Prostate gland (tissue), 2 donors: ENCODE measurements around the gene MRPS24. TPM values are rescaled to one million over a fixed set of nuclear protein-coding genes. Genes with fewer than 3 reads are reported as not detected.
A peak's percentile ranks its signal among the peaks of the same experiment; 100 is the strongest.

Source experiments
- DNase-seq: peaks from one replicate; pipeline ENCODE4 v3.0.0-alpha.2; 2019; ENCODE audit warnings: low spot score
- H3K27ac ChIP-seq, 2 donors: fragments of 200-600 bp; sonication (generic); 2 replicates each; pipeline ENCODE4 v1.5.1; 2017 to 2019
- H3K27me3 ChIP-seq: fragments of 200-600 bp; sonication (generic); replicated peaks from 2 replicates; pipeline ENCODE4 v1.5.1; 2019; ENCODE audit not compliant: insufficient read depth
- H3K36me3 ChIP-seq, 2 donors: fragments of 200-600 bp; sonication (generic); 1 replicate in 1 of 2; 2 replicates in 1 of 2; pipeline versions ENCODE4 v1.5.1 to v1.8.1; 2017 to 2019
- H3K4me1 ChIP-seq: fragments of 200-600 bp; sonication (generic); replicated peaks from 2 replicates; pipeline ENCODE4 v1.5.1; 2019
- H3K4me3 ChIP-seq, 2 donors: fragments of 200-600 bp; sonication (generic); 2 replicates each; pipeline ENCODE4 v1.5.1; 2017 to 2019
- H3K9me3 ChIP-seq: fragments of 200-600 bp; sonication (generic); 2 replicates; pipeline ENCODE4 v1.5.1; 2017
- CTCF ChIP-seq, 4 experiments: fragments of 200-600 bp in 2 of 4; fragments of 450-650 bp in 2 of 4; sonication (generic) in 2 of 4; IDR thresholded peaks; 1 replicate in 3 of 4; 2 replicates in 1 of 4; pipeline ENCODE4 v1.5.1; 2016 to 2019; ENCODE audit warnings: antibody characterized with exemption in 4 of 4, mild to moderate bottlenecking in 2 of 4, moderate library complexity in 2 of 4
- POLR2A ChIP-seq: fragments of 450-650 bp; IDR thresholded peaks from one replicate; pipeline ENCODE4 v1.6.1; 2016; ENCODE audit warnings: antibody characterized with exemption, mild to moderate bottlenecking
- POLR2AphosphoS5 ChIP-seq: sonication (generic); formaldehyde crosslinking; IDR thresholded peaks from one replicate; pipeline ENCODE4 v1.6.1; 2017; ENCODE audit warnings: antibody characterized with exemption
- WGBS: methylation state at CpG from one replicate; pipeline ENCODE4 v1.1.5; 2018; 5-methylcytosine and 5-hydroxymethylcytosine counted together
- intact Hi-C: fragments of 100-400 bp; cut with DNase I; formaldehyde crosslinking; loops from one replicate; pipeline ENCODE4 v1.14.2; 2022
- total RNA-seq, 2 donors: library from RNA; depleted of rRNA; stranded (reverse); fragments of >200 nt; gene quantifications; one replicate each; pipeline ENCODE4 v1.1.0, GENCODE V29; 2016

Gene MRPS24
- total RNA-seq: 100 to 1,000 TPM in 1 of 2 donors, 10 to 100 TPM in 1; 92.7 to 131 TPM

- TF ChIP-seq POLR2A (peak; percentile 57), CTCF (IDR thresholded peaks at IDR 0.05) (no peak), POLR2AphosphoS5 (peak; percentile 77)
- Histone ChIP-seq H3K27ac (peak within 1 kb of the TSS; percentile 78 to 86), H3K36me3 (no peaks in the 10 kb centered on the region), H3K4me1 (no peaks in the 10 kb centered on the region), H3K4me3 (peak within 1 kb of the TSS; percentile 88 to 94), H3K27me3 (no peaks in the 10 kb centered on the region), H3K9me3 (no peaks in the 10 kb centered on the region)
- intact Hi-C loops: no loop called here
- peak; percentile 94 for DNase-seq
- WGBS: under 1% methylated on average over 80 of the region's 81 CpGs
Measured at GRCh38 chr7:43869006-43869866, at the start of gene MRPS24. Gene MRPS24, minus strand, starts transcription at chr7:43869517. Its CDS starts 22 bp downstream, at chr7:43869495.

DNA sequence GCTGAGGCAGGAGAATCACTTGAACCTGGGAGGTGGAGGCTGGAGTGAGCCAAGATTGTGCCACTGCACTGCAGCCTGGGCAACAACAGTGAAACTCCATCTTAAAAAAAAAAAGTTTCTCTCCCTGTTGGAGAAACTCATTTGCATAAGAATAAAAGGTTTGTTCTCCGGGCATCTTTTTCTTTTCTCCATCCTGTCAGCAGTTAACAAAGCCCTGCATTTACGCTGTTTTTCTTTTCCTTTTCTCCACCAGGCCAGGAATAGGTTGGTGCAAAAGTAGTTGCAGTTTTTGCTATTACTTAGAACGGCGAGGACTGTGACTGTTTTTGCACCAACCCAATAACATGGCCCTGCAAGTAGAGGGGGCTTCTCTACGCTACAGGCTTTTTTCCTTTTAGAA is 46.6 kb upstream of the MRPS24 start:
- Histone ChIP-seq H3K4me1 (no peaks in the 10 kb centered on the region), H3K27ac (no peak overlapping the region), H3K27me3 (no peaks in the 10 kb centered on the region), H3K9me3 (no peaks in the 10 kb centered on the region), H3K4me3 (no peak overlapping the region), H3K36me3 (no peaks in the 10 kb centered on the region)
- intact Hi-C loops: no loop called here
- 95% methylated on average over 5 of the region's 5 CpGs for WGBS
- TF ChIP-seq CTCF (IDR thresholded peaks at IDR 0.05) (no peak), POLR2A (no peak)
- DNase-seq: no peak

DNA sequence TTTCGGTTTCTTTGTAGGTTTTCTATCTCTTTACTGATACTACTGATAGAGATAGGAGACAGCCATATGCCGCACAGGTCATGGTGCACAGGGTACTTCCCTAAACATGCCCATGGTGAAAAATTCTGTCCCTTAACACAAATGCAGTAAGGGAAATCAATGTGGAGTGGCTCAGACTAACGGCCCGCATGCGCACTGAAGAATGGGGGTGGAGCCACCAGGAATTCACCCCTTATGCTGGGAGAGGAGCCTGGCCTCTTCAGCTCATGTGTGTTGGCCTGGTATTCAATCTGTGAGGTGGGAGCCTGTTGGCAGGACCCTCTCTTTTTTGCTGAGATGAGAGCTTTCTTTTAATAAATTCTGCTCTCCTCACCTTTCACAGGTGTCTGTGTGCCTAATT is 45.5 kb upstream of the MRPS24 start:
- intact Hi-C loops: no loop called here
- H3K4me3 ChIP-seq: no peak overlapping the region

DNA sequence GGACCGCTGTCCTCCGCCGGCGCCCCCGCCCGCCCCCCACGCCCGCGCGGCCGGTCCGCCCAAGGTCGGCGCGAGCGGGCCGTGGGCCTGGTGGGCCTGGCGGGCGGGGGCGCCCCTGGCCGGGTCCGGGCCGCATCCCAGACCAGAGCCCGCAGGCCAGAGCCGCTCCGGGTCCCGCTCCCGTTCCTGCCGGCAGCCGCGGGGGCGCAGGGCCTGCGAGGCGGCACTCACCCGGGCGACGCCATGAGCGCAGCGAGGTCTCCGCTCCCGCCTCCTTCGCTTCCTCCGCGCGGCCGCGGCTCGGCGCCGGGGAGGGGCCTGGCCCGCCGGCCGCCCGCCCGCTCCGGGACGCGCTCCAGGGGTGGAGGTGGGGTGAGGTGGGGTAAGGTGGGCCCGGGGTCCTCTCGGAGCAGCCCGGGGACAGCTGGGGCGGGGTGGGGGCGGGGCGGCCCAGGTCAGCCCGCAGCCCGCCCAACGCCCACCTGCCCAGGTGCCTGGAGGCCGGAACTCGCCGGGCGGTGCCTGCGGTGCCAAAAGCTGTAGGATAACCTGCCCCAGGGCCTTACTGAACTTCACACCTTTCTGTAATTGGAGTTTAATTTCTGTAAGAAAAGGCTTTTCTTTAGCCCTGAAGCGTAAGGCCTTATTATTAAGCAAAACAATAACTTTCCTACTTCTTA is 37.2 kb upstream of the MRPS24 start, which contains the start of gene URGCP:
Gene URGCP (minus strand): TSS at position 266 of the 680 bp plus-strand sequence. CDS start 21 bp downstream, at position 245.
- peak; percentile 24 for DNase-seq
- Histone ChIP-seq H3K9me3 (no peaks in the 10 kb centered on the region), H3K36me3 (no peaks in the 10 kb centered on the region), H3K27me3 (no peaks in the 10 kb centered on the region), H3K4me1 (no peaks in the 10 kb centered on the region), H3K4me3 (peak within 1 kb of the TSS; percentile 70 to 72), H3K27ac (peak within 1 kb of the TSS; percentile 80 to 89)
- TF ChIP-seq POLR2AphosphoS5: no peak
- TF ChIP-seq CTCF (IDR thresholded peaks at IDR 0.05): no peak
- no peak for TF ChIP-seq POLR2A
- WGBS: under 1% methylated on average over 21 of the region's 73 CpGs
- intact Hi-C loops: no loop called here

More for the DNA sequence above, 45.5 kb upstream of the MRPS24 start:
- H3K36me3 ChIP-seq: no peaks in the 10 kb centered on the region
- no peaks in the 10 kb centered on the region for H3K27me3 ChIP-seq
- no peaks in the 10 kb centered on the region for H3K9me3 ChIP-seq
- H3K4me1 ChIP-seq: no peaks in the 10 kb centered on the region
- DNase-seq: no peak
- 89% methylated on average over 5 of the region's 5 CpGs for WGBS
- H3K27ac ChIP-seq: no peak overlapping the region
- no peak for TF ChIP-seq POLR2AphosphoS5
- TF ChIP-seq POLR2A: no peak
- TF ChIP-seq CTCF (IDR thresholded peaks at IDR 0.05): no peak
